Measurements from ENCODE around the gene PPP1R12B. TPM values are rescaled to one million over a fixed set of nuclear protein-coding genes. Genes with fewer than 3 reads are reported as not detected.

PPP1R12B gene, protein sequence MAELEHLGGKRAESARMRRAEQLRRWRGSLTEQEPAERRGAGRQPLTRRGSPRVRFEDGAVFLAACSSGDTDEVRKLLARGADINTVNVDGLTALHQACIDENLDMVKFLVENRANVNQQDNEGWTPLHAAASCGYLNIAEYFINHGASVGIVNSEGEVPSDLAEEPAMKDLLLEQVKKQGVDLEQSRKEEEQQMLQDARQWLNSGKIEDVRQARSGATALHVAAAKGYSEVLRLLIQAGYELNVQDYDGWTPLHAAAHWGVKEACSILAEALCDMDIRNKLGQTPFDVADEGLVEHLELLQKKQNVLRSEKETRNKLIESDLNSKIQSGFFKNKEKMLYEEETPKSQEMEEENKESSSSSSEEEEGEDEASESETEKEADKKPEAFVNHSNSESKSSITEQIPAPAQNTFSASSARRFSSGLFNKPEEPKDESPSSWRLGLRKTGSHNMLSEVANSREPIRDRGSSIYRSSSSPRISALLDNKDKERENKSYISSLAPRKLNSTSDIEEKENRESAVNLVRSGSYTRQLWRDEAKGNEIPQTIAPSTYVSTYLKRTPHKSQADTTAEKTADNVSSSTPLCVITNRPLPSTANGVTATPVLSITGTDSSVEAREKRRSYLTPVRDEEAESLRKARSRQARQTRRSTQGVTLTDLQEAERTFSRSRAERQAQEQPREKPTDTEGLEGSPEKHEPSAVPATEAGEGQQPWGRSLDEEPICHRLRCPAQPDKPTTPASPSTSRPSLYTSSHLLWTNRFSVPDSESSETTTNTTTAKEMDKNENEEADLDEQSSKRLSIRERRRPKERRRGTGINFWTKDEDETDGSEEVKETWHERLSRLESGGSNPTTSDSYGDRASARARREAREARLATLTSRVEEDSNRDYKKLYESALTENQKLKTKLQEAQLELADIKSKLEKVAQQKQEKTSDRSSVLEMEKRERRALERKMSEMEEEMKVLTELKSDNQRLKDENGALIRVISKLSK
- polyA plus RNA-seq (2011; rRNA removed), result 37.1 and 38.6 TPM in 2 replicates
- 77.9 and 93.0 TPM in 2 replicates for polyA minus RNA-seq (2011; rRNA and poly(A)+ RNA removed)

DNA sequence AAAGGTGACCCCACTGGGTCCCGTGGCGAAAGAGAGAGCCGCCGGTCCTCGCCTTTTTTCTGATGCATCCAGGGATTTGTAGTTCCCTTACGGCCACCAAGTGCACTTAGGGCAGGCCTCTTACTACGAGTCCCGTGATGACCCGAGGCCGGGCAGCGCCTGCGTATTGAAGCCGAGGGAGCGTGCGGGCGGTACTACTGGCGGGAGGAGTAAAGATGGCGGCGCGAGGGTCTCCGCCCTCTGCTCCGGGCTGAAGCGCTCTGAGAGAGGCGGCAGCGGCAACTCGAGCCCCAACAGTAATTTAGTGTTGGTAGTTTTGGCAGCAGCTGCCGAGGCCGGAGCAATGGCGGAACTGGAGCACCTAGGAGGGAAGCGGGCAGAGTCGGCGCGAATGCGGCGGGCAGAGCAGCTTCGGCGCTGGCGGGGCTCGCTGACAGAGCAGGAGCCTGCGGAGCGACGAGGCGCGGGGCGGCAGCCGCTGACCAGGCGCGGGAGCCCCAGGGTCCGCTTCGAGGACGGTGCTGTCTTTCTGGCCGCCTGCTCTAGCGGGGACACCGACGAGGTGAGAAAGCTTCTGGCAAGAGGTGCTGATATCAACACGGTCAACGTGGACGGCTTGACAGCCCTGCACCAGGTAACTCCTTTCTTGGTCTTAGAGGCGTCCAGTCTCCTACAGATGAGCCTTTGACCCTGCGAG lies at the start of gene PPP1R12B:
Gene PPP1R12B, plus strand, starts transcription at position 191 of the 697 bp plus-strand sequence. Its CDS starts 153 bp downstream, at position 344.
- H3K9me3 ChIP-seq (ENCODE audit: control insufficient read depth, insufficient read depth, low read length), result no peaks in the 10 kb centered on the region; the same call in 1 of the 2 replicates
- POLR2A ChIA-PET, result interaction anchor here (0.5 to 0.9 kb wide), 4 partner anchors 12 to 513 kb away, joined by 3 to 4 read pairs (median 3); no protein-coding TSS in a partner anchor
- TF ChIP-seq, protein P1, sequence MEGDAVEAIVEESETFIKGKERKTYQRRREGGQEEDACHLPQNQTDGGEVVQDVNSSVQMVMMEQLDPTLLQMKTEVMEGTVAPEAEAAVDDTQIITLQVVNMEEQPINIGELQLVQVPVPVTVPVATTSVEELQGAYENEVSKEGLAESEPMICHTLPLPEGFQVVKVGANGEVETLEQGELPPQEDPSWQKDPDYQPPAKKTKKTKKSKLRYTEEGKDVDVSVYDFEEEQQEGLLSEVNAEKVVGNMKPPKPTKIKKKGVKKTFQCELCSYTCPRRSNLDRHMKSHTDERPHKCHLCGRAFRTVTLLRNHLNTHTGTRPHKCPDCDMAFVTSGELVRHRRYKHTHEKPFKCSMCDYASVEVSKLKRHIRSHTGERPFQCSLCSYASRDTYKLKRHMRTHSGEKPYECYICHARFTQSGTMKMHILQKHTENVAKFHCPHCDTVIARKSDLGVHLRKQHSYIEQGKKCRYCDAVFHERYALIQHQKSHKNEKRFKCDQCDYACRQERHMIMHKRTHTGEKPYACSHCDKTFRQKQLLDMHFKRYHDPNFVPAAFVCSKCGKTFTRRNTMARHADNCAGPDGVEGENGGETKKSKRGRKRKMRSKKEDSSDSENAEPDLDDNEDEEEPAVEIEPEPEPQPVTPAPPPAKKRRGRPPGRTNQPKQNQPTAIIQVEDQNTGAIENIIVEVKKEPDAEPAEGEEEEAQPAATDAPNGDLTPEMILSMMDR (IDR thresholded peaks at IDR 0.05; ENCODE audit: low read depth, low read length), result no peak
- CTCF ChIA-PET, result interaction anchor here (1.2 kb wide), 1 partner anchor 370 kb away, joined by 3 read pairs; no protein-coding TSS in a partner anchor
- DNase-seq (ENCODE audit: low read depth, low spot score), result peak; percentile 98
- H3K4me3 ChIP-seq (ENCODE audit: low read depth, low read length), result peak within 1 kb of the TSS; percentile 98
- H3K27me3 ChIP-seq (ENCODE audit: control insufficient read depth, insufficient read depth, low read length), result no peaks in the 10 kb centered on the region
- peak within 1 kb of the TSS; percentile 77 for H3K27ac ChIP-seq (ENCODE audit: low read depth, low read length)

DNA sequence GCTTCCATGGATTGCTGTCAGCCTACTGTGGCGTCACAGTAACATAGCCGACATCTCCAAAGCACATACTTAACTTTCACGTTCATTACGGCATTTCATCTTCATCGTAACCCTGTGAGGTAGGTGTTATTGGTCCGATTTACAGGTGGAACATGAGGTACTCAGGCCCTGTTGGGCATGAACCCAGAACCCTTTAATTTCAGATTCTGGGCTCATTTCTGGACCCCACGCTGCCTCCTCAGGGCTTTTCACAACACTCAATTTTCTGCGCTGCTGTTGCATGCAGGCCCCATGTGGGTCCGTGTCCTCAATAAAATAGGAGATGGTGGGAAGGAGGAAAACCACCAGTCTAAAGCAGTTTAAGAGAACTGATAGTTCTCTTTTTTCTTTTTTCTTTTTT lies 46.3 kb upstream of the PPP1R12B start:
- no peaks in the 10 kb centered on the region for H3K9me3 ChIP-seq (ENCODE audit: control insufficient read depth, insufficient read depth, low read length)
- ChIA-PET POLR2A (no interaction called here), CTCF (interaction anchor here (0.6 kb wide), 1 partner anchor 90 kb away, joined by 3 read pairs; no protein-coding TSS in a partner anchor)
- H3K27me3 ChIP-seq (ENCODE audit: control insufficient read depth, insufficient read depth, low read length), result peaks cover 54% of the 10 kb centered on the region
- H3K4me3 ChIP-seq (ENCODE audit: low read depth, low read length), result no peak overlapping the region
- no peak for DNase-seq (ENCODE audit: low read depth, low spot score)
- H3K27ac ChIP-seq (ENCODE audit: low read depth, low read length), result no peak overlapping the region
- TF ChIP-seq, protein P1 (IDR thresholded peaks at IDR 0.05; ENCODE audit: low read depth, low read length), result no peak

DNA sequence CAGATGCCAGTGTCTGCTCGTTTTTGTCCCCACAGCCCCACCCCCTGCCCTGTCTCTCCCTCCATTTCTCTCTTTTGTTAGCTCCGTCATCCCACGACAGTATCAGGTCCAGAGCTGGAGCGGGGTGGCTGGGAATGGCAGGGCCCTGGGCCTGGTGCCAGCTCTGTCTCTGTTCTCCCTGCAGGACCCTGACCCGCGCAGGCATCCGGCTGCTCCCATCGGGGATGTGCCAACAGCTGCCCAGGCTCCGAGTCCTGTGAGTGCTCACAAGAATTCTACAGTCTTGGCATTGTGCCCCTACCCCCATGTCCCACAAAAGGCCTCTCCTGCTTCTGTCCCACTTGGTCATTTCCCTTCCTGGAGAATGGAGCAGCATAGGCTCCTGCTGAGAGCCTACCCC lies 44.1 kb upstream of the PPP1R12B start:
- H3K27me3 ChIP-seq (ENCODE audit: control insufficient read depth, insufficient read depth, low read length), result peaks cover 57% of the 10 kb centered on the region
- H3K9me3 ChIP-seq (ENCODE audit: control insufficient read depth, insufficient read depth, low read length), result no peaks in the 10 kb centered on the region
- H3K4me3 ChIP-seq (ENCODE audit: low read depth, low read length), result no peak overlapping the region
- POLR2A ChIA-PET, result interaction anchor here (0.9 kb wide), 1 partner anchor 13 kb away, joined by 3 read pairs; no protein-coding TSS in a partner anchor
- TF ChIP-seq, protein P1 (IDR thresholded peaks at IDR 0.05; ENCODE audit: low read depth, low read length), result no peak
- CTCF ChIA-PET, result interaction anchor here (0.9 to 4.5 kb wide), 2 partner anchors 12 to 115 kb away, joined by 4 to 21 read pairs; no protein-coding TSS in a partner anchor
- no peak overlapping the region for H3K27ac ChIP-seq (ENCODE audit: low read depth, low read length)
- no peak for DNase-seq (ENCODE audit: low read depth, low spot score)

DNA sequence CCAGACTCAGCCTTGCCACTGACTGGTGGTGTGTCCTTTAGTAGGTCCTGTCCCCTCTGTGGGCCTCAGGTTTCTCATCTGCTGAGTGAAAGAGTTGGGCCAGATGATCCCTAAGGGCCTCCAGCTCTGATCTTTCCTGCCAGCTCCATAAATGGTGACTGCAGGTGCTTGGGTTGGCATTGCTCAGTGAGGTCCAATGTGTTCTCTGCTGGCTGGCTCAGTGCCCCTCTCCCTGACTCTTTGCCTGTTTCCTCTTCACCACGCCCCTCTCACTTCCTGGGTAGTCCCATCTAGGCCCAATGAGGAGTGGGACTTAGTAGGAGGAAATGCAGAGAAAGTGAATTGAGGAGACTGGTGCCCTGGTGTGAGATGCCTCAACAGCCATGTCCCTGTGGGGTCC lies 43.3 kb upstream of the PPP1R12B start:
- Histone ChIP-seq H3K9me3 (ENCODE audit: control insufficient read depth, insufficient read depth, low read length) (no peaks in the 10 kb centered on the region), H3K4me3 (ENCODE audit: low read depth, low read length) (no peak overlapping the region), H3K27ac (ENCODE audit: low read depth, low read length) (no peak overlapping the region), H3K27me3 (ENCODE audit: control insufficient read depth, insufficient read depth, low read length) (peaks cover 56% of the 10 kb centered on the region)
- TF ChIP-seq, protein P1 (IDR thresholded peaks at IDR 0.05; ENCODE audit: low read depth, low read length), result no peak
- CTCF ChIA-PET, result interaction anchor here (0.9 to 4.5 kb wide), 2 partner anchors 11 to 116 kb away, joined by 4 to 21 read pairs; no protein-coding TSS in a partner anchor
- POLR2A ChIA-PET, result interaction anchor here (0.9 kb wide), 1 partner anchor 12 kb away, joined by 3 read pairs; no protein-coding TSS in a partner anchor
- DNase-seq (ENCODE audit: low read depth, low spot score), result no peak

Measured in AG04450 (cell line).